SK-MEL-5 (cell line): Measurements from ENCODE around the gene DMD. TPM values are rescaled to one million over a fixed set of nuclear protein-coding genes. Genes with fewer than 3 reads are reported as not detected.

Experiments
- DNase-seq: peaks from one replicate; pipeline ENCODE4 v3.0.0-alpha.2; 2016; ENCODE audit warnings: low read depth, low spot score
- in situ Hi-C: cut with HindIII; loops from 2 replicates; pipeline ENCODE4 v1.10.0; 2016; ENCODE audit warnings: low sequenced_read_pairs, high pct_unique_total_duplicates, low pct_unique_long_range_greater_than_20kb
- total RNA-seq: library from RNA; depleted of rRNA; stranded (reverse); fragments of >200 nt; shearing (Covaris generic); gene quantifications from 2 replicates; pipeline ENCODE4 v1.2.3, GENCODE V29; 2014

DMD gene
- total RNA-seq, 1 experiment from 2014 or later: 12.9 TPM

DNA sequence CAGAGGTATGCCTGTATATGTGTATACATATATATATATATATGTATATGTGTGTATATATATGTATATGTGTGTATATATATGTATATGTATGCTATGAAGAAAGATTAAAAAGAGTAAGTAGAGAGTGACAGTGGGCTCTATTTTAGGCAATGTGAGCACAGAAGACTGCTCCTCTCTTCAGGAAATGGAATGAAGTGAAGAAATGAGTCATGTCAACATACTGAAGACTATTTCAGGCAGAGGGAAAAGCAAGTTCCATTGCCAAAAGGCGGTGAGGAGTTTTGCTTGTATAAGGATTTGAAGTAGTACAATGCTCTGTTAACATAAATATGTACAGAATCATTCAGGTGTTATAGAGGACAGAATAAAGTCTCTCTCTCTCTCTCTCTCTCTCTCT is 1366.3 kb downstream of the DMD start:
- DNase-seq: no peak
- in situ Hi-C loops: no loop called here

DNA sequence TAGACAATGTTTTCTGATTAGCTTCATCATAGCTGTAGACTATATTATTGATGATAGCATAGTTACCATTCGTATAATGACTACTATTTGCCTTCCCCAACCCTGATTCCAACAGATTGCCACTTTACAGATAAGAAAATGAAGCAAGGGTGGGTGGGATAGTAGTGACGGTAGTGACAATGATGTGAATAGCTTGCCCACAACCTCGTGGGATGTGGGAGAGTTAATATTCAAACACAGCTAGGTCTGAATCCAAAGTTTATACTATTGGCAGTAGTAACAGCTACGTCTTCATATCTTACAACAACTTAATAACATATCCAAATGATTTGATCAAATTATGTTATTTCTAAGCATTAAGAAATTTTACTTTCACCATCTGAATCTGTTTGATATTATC is 1372.7 kb downstream of the DMD start:
- DNase-seq: no peak

GRCh38 chrX:31837445-31838049 is 1373.8 kb downstream of the DMD start:
- in situ Hi-C loops: no loop called here
- no peak for DNase-seq

More for the DNA sequence above, 1372.7 kb downstream of the DMD start:
- in situ Hi-C loops: no loop called here

DNA sequence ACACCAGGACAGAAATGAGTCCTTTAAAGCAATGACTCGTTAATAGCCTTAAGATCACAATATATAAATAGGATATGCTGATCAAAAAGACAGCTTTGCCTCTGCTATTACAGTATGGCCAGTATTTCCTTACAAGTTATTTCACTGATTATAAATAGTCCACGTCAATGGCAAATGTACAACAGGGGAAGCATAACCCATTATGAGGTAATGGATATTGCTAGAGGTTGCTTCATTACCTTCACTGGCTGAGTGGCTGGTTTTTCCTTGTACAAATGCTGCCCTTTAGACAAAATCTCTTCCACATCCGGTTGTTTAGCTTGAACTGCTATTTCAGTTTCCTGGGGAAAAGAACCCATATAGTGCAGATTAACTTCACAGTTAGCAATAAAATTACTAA is 1374.9 kb downstream of the DMD start:
- in situ Hi-C loops: no loop called here
- DNase-seq: no peak

DNA sequence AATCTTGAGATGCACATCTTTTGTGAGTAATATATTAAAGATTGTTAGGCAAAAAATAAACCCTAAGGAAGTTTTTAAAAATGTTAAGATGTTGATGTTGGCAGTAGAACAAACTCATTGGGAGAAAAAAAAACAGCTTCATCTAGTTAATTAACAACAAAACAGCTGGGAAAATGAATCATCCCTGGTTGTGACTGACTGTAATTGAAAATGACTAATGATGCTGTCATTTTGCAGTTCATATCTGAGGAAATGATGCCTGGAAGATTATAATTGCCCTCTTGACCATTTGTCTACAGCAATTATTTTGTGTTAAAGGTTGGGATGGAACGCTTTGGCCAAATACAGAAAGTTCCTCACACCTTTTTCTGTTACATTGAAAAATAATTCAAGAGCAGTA is 1379.1 kb downstream of the DMD start:
- in situ Hi-C loops: no loop called here
- DNase-seq: no peak

- no peak for DNase-seq
- in situ Hi-C loops: no loop called here
Measured at GRCh38 chrX:31820430-31821210, 1390.7 kb downstream of the DMD start.

DNA sequence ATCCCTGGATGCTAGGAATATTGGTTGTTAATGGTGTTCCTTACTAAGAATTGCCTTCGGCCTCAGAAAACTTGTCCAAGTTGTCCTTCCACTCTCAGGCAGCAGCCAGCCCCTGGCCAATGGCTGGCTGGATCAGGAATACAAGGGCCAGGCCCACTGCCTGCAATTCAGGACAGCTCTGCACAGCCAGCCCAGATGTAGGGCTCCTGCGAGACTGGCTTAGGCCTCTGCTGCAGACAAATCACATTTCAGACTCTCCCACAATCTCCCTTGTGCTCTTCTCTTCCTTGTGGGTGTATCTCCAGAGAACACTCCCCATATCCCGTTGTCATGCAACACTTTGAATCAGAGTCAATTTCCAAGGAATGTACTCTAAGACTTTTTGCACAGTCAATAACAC is 1391.9 kb downstream of the DMD start:
- in situ Hi-C loops: no loop called here
- no peak for DNase-seq

- peak; percentile 6 for DNase-seq
- in situ Hi-C loops: no loop called here
Measured at GRCh38 chrX:31811106-31811505, 1400.2 kb downstream of the DMD start.

- in situ Hi-C loops: no loop called here
- DNase-seq: peak; percentile 14
Measured at GRCh38 chrX:31808357-31808756, 1403.0 kb downstream of the DMD start.

DNA sequence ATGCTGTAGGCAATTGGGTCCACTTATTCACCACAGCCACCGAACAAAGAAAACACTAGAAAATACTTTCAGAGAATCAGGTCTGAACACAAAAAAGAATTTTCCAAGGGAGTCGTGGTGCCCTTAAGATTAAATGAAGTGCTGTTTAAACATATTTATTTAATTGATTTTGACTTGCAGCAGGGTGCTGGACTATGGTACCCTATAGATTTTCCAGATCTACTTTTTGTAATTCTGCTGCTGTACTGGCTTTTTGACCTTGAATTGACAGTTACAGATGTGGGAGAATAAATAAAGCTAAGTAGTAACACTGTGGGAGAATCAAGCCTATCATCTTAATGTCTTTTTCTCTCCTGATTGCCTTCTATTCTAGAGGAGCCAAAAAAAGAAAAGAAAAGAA is 1404.2 kb downstream of the DMD start:
- no peak for DNase-seq
- in situ Hi-C loops: no loop called here

DNA sequence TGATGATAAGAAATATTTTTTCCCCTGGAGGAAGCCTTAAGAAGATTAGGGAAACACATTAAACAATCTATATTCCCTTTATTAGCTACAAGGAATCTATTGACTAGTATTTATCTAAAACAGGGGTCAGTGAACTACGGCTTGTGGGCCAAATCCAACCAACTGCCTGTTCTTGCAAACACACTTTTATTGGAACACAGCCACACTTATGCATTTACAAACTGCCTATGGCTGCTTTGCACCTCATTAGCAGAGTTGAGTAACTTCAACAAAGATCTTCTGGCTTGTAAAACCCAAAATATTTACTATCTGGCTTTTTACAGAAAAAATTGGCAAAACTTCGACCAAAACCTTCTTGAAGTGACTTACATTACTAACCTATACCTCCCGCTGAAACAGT is 1405.6 kb downstream of the DMD start:
- DNase-seq: no peak

DNA sequence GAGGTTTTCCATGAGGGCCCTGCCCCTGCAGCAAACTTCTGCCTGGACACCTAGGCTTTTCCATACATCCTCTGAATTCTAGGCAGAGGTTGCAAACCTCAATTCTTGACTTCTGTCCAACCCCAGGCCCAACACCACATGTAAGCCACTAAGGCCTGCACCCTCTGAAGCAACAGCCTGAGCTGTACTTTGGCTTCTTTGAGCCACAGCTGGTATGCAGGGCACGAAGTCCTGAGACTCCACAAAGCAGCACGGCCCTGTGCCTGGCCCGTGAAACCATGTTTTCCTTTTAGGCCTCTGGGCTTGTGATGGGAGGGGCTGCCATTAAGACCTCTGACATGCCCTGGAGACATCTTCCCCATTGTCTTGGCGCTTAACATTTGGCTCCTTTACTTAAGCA is 1411.1 kb downstream of the DMD start:
- in situ Hi-C loops: no loop called here
- DNase-seq: no peak

More for the DNA sequence above, 1405.6 kb downstream of the DMD start:
- in situ Hi-C loops: no loop called here

DNA sequence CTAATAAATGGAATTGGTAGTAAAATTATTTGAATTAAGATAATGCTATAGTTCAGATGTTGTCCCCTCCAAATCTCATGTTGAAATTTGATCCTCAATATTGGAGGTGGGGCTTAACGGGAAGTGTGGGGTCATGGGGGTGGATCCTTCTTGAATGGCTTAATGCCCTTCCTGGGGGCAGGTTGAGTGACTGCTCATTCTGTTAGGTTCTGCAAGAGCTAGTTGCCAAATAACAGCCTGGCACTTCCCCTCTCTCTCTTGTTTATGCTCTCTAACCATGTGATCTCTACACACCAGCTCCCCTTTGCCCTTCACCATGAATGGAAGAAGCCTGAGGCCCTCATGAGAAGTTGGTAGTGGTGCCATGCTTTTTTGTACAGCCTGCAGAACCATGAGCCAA is 1414.7 kb downstream of the DMD start:
- in situ Hi-C loops: no loop called here
- no peak for DNase-seq

GRCh38 chrX:31747411-31747810 is 1463.9 kb downstream of the DMD start:
- in situ Hi-C loops: no loop called here
- no peak for DNase-seq

DNA sequence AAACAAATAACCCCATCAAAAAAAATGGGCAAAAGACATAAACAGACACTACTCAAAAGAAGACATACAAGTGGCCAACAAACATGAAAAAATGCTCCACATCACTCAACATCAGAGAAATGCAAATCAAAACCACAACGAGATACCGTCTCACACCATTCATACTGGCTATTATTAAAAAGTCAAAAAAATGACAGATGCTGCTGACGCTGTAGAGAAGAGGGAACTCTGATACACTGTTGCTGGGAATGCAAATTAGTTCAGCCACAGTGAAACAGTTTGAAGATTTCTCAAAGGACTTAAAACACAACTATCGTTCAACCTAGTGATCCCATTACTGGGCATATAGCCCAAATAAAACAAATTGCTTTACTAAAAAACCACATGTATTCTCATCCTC is 1468.3 kb downstream of the DMD start:
- in situ Hi-C loops: no loop called here
- no peak for DNase-seq

GRCh38 chrX:31717474-31717873 is 1493.9 kb downstream of the DMD start:
- in situ Hi-C loops: no loop called here
- DNase-seq: no peak

- in situ Hi-C loops: no loop called here
- no peak for DNase-seq
Measured at GRCh38 chrX:31715675-31716074, 1495.7 kb downstream of the DMD start.

DNA sequence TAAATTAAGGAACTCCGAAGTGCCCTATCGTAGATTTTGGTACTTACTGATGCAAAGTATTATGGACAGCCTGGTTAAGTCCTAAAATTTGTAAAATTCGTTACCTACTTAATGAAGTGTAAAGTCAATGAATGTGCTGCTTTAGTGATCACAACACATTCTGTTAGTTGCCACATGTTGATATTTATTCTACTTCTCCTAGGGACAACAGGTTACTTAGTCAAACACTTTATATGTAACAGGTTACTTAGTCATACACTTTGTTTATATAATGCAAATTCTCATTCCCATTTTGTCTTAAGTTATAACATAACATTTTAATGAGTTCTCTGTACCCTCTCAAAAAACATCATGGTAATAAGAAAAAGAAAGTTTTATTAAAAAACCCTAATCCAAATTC is 1496.6 kb downstream of the DMD start:
- DNase-seq: no peak
- in situ Hi-C loops: no loop called here

DNA sequence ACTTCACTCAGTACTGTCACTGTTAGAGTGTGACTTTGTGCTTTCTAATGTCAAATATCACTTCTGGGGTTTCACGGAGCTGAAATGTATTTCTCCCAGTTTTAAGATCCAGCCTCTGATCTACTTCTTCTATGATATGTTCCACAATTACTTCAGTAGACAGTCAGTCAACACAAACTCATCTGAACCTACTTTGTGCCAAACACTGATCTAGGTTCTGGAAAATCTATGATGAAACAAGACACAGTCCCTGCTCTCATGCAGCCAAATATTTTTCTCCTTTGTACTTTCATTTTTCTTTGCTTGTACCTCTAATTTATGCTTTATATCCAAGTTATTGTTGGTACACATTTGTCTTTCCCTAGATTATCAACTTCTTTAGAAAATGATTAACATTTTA is 1498.2 kb downstream of the DMD start:
- in situ Hi-C loops: no loop called here
- no peak for DNase-seq
